Heart left ventricle (tissue), 13 donors: ENCODE measurements around the gene SETBP1.

Experiments used
- CTCF ChIP-seq, 12 donors: fragments of 200-600 bp; sonication (generic) in 4 of 12; IDR thresholded peaks; one replicate each; pipeline versions ENCODE4 v1.5.0 to v1.8.0; 2018 to 2022; ENCODE audit warnings: antibody characterized with exemption in 12 of 12, mild to moderate bottlenecking in 5 of 12
- POLR2A ChIP-seq, 2 donors: fragments of 450-650 bp; IDR thresholded peaks; one replicate each; pipeline ENCODE4 v1.6.1; 2017; ENCODE audit warnings: antibody characterized with exemption in 2 of 2, mild to moderate bottlenecking in 2 of 2, moderate library complexity in 2 of 2
- donor health status: ischemic (EF 13 %, LVEDD 7.1; RV severe dilation, severe dysfunction).
- donor health status: DM: no; HTN: yes; CAD: no.
- donor health status: DM: no; HTN: no; CAD: no.
- donor health status: ischemic (EF 25% LVEDD 6.9; RV normal size, moderate dysfunction).
- donor health status: ischemic (EF 25% LVEDD 5.7; RV mildly dilated, moderate dysfunction).
- donor health status: ischemic (EF 35%, LVEDD 5.7; RV mildly dilated, moderate dysfunction).
- donor health status: nonischemic (EF 11% LVEDD 7.7; RV severe dilation, severe dysfunction).
- donor health status: DM: yes; HTN: yes; CAD: no.
- donor health status: PGD.
- donor health status: ischemic (EF 29% LVEDD 5.4; RV normal size, mild dysfunction).
- donor health status: nonischemic (EF 23%, LVEDD 6.1; RV moderate dilation, normal function).

DNA sequence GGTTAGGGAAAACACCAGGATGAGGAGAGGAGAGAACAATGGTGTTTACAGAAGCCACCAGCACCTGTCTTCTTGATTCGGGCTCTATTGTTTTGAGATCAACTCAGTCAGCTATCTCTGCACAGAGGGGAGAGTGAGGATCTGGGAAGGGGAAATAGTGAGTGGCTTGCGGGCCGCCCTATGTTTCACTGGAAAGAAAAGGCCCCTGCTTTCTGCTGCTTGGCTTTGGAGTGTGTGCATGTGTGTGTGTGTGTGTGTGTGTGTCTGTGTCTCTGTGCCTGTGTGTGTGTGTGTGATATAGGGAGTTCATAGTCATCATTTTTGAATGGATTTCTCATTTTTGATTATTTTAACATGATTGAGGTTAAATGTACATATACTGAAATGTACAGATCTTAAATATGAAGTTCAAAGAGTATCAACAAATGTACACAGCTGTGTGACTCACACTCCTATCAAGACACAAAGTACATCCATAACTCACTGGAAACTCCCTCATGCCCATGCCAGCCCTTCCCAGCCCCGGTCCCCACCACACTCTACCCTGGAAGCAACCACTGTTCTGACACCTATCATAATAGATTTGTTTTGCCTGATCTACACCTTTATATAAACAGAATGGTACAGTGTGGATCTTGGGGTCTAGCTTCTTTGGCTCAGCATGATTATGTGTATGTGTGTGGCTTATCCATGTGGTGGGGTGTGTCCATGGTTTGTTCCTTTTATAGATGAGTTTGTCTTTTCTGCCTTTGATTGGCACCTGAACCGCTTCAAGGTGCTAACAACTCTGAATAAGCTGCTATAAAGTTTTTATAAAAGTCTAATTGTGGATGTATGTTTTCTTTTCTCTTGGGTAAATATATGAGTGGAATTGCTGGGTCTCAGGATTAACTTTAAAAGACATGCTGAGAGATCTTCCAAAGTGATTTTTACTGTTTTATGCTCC lies 258.3 kb downstream of the SETBP1 start:
- TF ChIP-seq CTCF (IDR thresholded peaks at IDR 0.05) (no peak), POLR2A (IDR thresholded peaks at IDR 0.05) (no peak)
